ENCODE data around the gene PCBP3.
"Not testable (repeated sequence)": the region's sequence is repeated elsewhere in the genome, so short reads cannot be mapped to it uniquely, and the experiment has no call there.

The PCBP3 gene

DNA sequence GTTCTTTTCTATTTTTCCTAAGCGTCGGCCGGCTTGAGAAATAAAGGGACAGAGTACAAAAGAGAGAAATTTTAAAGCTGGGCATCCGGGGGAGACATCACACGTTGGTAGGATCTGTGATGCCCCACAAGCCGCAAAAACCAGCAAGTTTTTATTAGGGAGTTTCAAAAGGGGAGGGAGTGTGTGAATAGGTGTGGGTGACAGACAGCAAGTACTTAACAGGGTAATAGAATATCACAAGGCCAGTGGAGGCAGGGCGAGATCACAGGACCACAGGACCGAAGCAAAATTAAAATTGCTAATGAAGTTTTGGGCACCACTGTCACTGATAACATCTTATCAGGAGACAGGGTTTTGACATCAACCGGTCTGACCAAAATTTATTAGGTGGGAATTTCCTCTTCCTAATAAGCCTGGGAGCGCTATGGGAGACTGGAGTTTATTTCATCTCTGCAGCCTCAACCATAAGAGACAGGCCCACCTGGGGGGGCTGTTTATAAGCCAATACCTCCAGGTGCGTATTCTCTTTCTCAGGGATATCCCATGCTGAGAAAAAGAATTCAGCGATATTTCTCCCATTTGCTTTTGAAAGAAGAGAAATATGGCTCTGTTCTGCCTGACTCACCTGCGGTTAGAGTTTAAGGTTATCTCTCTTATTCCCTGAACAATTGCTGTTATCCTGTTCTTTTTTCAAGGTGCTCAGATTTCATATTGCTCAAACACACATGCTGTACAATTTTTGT, 332.3 kb downstream of the PCBP3 start:
- not testable (repeated sequence) for FAIRE-seq

DNA sequence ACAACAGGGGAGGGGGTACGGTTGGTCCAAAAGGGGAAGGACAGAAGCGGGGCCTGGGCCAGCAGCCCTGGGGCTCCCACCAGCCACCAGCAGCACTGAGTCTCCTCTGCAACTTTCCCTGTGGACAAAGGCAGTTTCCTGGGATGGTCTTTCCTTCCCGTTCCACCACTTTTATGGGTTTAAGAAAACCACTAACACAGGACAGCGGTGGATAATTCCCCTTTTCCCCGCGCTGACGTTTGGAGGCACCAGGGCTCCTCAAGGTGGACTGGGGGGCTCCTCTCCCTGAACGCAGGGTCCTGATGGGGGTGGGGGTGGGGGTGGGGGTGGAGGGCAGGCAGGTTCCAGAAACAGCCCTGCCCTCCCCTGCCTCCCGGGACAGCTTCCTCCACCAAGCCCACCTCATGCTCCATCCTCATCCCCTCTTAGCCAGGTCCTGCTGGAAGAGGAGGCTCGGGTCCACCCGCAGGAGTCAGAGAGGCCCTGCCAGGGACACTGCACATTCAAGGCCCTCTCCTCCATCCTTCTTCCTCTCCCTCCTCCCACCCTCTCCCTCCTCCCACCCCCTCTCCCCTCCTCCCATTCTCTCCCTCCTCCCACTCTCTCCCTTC, 333.3 kb downstream of the PCBP3 start:
- no peak for FAIRE-seq

DNA sequence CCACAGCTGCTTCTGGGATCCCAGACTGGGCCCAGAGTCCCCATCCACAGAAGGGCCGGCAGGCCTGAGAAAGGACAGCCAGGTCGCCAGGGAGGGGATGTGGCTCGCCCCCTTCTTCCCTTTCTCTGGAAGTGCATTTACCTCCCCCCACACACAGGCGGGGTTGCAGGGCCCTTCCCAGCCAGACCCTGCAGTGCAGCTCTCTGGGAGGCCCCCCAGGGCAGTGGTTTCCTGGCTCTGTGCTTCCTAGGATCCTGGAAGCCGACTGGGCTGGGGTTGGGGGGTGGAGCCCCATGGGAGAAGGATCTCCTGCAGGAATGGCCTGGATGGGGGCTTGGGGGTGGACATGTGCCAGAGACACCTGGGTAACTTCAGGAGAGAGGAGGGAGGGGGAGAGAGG, 333.9 kb downstream of the PCBP3 start:
- FAIRE-seq = no peak

DNA sequence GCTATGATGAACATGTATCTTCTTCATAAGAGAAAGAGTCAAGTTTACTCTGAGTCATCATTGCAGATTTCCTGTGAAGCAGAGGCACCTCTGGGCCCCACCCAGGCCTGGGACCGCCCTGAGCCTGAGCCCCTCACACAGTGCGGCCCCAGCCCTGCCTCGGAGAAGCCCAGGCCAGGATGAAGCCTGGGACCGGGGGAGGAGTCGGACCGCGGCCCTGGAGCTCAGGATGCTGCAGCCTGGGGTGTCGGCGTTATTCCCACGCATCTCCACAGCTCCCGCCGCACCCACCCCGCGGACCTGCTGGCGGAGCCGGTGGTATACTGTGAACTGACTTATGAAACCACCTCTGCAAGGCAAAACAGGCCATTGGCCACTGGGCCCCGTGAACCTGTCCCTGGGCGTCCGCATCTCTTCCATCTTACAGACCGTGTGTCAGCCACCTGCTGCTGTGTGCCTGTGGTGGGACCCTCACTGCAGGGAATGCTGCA, 335.7 kb downstream of the PCBP3 start:
- no peak for FAIRE-seq

DNA sequence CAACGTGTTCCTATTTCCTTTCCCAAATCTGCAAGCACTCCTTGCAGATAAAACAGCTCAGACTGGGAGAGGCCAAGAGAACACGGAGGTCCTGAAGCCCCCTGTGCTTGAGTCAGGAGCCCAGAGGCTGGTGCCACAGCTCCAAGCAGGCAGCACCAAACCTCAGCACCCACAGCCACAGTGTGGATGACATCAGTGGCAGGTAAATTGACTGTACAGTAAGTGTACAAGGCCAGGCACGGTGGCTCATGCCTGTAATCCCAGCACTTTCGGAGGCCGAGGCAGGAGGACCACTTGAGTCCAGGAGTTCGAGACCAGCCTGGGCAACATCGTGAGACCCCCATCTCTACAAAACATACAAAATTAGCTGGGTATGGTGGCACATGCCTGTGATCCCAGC, 336.1 kb downstream of the PCBP3 start:
- no peak for FAIRE-seq

DNA sequence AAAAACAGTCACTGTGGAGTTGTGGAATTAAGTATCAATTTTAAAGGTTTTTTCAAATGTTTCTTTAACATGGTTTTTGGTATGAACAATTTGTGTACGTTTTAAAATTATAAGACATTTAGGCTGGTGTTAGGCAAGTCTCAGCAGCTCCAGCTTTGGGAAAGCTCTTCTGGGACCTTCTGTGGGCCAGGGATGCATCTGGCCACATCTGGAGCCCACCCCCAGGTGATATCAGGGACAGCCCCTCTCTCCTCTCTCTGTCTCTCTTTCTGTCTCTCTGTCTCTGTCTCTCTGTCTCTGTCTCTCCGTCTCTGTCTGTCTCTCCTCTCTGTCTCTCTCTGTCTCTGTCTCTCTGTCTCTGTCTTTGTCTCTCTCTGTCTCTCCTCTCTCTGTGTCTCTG, 336.7 kb downstream of the PCBP3 start:
- no peak for FAIRE-seq

DNA sequence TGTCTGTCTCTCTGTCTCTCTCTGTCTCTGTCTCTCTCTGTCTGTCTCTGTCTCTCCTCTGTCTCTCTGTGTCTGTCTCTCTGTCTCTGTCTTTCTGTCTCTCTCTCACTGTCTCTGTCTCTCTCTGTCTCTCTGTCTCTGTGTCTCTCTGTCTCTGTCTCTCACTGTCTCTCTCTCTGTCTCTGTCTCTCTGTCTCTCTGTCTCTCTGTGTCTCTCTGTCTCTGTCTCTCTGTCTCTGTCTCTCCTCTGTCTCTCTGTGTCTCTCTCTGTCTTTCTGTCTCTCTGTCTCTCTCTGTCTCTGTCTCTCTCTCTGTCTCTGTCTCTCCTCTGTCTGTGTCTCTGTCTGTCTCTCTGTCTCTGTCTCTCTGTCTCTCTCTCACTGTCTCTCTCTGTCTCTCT, 337.2 kb downstream of the PCBP3 start:
- no peak for FAIRE-seq

DNA sequence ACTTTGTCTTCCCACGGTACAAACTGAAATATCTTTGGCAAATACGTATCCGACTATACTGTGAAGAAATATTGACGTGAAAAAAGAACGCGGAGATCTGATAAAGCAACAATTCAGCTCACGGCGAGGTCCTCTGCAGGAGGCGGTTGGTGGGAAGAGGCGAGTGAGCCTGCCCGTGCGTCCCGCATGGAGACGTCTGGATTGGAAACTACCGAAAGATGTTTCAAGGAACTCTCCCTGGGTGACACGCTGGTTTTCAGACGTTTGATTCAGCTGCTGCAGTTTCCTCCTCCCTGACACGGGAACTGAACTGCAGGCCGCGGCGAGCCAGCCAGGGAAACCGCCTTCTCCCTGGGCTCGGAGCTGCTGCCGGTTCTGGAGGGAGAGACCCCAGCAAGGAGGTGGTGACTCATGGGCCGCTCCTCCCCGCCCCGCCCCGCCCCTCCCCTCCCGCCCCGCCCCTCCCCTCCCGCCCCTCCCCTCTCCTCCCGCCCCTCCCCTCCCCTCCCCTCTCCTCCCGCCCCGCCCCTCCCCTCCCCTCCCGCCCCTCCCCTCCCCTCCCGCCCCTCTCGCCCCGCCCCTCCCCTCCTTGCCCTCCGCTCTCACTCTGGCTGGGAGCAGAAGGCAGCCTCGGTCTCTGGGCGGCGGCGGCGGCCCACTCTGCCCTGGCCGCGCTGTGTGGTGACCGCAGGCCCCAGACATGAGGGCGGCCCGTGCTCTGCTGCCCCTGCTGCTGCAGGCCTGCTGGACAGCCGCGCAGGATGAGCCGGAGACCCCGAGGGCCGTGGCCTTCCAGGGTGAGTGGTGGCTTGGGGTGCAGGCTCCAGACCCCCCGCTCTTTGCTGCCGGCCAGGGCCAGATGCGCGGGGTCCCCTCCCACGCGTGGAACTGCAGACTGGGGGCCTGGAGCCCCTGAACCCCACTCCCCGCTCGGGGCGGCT, 337.9 kb downstream of the PCBP3 start, which contains the start of gene COL6A1:
Gene COL6A1 (plus strand): TSS at position 620 of the 941 bp plus-strand sequence. CDS start 81 bp downstream, at position 701.
- no peak for FAIRE-seq

DNA sequence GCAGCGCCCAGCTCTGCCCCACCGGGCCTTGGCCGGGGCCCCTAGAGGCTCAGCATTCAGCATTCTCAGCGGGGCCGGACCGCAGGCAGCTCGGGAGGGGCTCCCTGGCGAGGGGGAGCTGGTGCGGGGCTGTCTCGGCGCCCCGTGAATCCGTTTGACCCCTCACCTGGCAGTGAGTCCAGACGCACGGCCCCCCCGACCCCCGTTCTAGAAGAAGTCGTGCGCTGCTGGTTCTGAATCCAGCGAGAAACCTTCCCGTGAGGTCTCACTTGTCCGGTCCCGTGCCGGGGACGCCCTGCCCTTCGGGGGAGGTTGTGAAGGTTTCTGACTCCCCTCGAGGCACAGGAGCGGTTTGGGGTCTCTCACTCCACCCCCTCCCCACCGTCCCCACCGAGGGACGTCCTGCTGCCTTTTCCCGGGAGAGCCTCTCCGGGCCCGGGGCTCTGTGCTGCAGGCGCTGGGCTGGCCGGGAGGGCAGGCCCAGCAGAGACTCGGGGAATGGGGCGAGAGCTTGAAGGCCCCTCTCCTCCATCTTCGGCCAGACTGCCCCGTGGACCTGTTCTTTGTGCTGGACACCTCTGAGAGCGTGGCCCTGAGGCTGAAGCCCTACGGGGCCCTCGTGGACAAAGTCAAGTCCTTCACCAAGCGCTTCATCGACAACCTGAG, 338.7 kb downstream of the PCBP3 start:
- FAIRE-seq = no peak

DNA sequence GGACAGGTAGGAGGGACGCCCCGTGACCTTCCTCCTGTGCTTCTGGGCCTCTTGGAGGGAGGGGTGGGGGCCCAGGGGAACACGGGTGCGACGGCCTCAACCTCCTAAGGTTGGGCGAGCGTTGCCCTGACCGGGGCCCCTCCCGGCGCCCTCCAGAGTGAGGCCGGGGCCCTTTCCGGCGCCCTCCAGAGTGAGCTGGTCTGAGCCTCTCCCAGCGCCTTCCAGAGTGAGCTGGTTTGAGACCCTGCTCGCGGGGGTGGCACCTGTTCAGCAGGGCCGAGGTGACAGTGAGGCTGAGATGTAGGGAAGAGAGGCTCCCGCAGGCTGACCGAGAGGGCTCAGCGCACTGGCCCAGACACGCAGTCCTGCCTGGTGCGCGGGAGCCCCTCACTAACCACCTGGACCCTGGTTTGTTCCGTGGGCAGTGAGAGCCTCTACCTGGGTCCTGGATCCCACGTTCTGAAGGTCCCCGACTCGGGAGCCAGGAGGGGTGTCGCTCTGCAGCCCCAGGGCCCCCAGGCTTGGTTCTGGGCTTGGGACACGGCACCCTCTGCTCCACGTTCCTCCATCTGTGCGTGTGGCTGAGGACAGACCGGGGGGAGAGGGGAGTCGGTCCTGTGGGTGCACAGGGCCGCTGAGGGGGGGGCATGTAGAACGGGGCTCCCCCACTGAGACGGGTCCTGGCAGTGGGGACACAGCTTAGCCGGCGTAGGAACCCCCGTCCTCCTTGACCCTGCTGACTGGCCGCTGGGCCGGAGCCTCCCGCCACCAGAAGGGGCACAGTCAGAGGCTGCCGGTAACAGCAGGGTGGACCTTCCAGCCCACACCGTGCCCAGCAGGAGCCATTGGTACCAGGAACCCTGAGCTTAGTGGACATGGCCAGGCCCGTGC, 339.5 kb downstream of the PCBP3 start:
- no peak for FAIRE-seq

DNA sequence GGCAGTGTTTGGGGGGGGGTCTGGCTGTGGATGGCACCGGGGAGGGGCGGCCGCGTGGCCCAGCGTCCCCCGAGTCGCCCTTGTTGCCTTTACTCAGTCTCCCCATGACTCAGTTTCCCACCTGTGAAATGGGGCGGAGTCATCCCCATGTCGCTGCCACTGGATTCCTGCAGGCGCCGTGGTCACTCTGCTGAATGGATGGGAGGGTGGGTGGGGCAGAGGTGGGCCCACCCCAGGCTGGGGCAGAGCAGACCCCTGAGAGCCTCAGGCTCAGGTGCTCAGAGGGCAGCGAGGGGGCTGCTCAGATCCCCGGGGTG, 340.1 kb downstream of the PCBP3 start:
- no peak for FAIRE-seq

DNA sequence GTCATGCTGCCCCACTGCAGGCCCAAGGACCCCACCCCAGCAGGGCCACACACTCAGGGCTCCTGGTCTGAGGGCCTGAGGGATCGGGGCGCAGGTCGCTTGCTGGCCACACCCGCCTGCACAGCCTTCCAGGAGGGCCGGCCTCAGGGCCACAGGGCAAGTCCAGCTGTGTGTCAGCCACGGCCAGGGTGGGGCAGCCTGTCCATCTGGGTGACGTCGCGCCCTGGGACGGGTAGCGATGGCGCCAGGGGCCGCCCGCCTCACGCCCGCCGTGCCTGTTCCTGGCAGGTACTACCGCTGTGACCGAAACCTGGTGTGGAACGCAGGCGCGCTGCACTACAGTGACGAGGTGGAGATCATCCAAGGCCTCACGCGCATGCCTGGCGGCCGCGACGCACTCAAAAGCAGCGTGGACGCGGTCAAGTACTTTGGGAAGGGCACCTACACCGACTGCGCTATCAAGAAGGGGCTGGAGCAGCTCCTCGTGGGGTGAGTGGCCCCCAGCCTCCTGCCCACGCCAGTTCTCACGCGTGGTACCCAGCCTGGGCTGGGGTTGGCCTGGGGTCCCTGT, 340.5 kb downstream of the PCBP3 start:
- FAIRE-seq = no peak

DNA sequence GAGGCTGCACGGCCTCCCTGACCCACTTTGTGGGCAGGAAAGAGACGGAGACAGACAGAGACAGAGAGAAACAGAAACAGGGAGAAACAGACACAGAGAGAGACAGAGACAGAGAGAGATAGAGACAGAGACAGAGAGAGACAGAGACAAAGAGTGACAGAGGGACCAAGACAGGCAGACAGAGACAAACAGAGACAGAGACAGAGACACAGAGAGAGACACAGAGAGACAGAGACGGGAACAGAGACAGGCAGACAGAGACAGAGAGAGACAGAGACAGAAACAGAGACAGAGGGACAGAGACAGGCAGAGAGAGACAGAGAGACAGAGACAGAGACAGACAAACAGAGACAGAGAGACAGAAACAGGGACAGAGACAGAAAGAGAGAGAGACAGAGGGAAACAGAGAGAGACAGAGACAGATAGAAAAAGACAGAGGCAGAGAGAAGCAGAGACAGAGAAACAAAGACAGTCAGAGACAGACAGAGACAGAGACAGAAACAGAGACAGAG, 341.1 kb downstream of the PCBP3 start:
- no peak for FAIRE-seq

DNA sequence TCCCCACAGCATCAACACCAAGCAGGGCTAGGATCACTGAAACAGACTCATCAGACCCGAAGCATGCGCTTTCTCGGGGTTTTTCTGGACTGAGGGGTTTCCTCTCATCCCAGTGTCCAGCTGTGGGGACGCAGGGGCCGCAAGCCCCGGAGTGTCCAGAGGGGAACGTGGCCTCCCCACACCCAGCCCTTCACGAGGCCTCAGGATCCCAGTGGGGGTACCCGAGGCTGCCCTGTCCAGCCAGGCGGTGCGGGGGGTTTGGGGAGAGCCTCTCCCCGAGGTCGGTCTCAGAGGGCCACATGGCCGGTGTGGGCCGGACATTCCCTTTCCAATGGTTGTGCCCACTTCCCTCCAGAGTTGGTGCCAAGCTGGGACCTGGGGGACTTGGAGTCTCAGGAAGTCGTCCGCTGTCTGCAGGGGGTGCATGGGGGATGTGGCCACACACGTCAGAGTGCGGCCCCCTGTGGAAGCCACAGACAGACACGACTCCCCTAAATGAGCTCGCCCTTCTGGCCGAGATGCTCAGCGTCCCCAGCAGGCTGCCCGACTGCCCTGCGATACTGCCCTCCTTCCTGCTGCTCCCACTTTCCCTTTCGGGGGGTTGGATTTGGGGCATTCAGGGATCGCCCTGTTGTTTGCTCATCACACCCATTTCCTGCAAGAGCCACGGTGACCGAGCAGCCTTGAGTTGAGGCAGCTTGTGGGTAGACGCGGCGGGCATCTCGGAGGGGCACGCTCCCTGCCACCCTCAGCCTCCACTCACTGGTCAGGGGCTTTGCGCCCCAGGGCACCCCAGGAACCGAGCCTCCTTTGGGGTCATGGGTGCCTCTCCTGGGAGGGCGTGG, 342.2 kb downstream of the PCBP3 start:
- FAIRE-seq = no peak

DNA sequence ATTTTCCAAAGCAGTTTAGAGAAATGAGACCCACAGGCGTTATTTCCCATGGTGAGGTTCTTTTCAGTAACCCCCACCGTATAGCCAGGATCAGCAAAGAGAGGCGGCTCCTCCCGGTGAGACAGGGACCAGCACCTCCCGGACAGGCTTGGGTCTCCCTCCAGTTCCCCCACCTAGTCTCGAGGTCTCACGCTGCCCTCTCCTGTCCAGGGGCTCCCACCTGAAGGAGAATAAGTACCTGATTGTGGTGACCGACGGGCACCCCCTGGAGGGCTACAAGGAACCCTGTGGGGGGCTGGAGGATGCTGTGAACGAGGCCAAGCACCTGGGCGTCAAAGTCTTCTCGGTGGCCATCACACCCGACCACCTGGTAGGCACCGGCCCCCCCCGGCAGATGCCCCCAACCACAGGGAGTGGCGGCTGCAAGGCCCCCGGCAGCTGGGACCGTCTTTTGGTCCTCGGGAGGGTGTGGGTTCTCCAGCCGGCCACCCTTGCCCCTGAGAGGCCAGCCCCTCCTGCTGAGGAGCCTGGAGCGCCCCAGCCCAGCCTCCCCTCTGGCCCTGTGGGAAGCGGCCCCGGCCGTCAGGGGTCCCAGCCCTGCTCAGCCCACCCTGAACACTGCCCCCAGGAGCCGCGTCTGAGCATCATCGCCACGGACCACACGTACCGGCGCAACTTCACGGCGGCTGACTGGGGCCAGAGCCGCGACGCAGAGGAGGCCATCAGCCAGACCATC, 343.0 kb downstream of the PCBP3 start:
- FAIRE-seq = no peak

DNA sequence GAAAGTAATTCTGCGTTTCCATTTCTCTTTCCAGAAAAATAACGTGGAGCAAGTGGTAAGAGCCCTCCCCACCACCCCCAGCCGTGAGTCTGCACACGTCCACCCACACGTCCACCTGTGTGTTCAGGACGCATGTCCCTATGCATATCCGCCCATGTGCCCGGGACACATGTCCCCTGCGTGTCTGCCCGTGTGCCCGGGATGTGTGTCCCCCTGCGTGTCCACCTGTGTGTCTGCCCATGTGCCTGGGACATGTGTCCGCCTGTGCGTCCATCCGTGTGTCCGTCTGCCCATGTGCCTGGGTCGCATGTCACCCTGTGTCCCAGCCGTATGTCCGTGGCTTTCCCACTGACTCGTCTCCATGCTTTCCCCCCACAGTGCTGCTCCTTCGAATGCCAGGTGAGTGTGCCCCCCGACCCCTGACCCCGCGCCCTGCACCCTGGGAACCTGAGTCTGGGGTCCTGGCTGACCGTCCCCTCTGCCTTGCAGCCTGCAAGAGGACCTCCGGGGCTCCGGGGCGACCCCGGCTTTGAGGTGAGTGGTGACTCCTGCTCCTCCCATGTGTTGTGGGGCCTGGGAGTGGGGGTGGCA, 343.7 kb downstream of the PCBP3 start:
- FAIRE-seq = no peak

DNA sequence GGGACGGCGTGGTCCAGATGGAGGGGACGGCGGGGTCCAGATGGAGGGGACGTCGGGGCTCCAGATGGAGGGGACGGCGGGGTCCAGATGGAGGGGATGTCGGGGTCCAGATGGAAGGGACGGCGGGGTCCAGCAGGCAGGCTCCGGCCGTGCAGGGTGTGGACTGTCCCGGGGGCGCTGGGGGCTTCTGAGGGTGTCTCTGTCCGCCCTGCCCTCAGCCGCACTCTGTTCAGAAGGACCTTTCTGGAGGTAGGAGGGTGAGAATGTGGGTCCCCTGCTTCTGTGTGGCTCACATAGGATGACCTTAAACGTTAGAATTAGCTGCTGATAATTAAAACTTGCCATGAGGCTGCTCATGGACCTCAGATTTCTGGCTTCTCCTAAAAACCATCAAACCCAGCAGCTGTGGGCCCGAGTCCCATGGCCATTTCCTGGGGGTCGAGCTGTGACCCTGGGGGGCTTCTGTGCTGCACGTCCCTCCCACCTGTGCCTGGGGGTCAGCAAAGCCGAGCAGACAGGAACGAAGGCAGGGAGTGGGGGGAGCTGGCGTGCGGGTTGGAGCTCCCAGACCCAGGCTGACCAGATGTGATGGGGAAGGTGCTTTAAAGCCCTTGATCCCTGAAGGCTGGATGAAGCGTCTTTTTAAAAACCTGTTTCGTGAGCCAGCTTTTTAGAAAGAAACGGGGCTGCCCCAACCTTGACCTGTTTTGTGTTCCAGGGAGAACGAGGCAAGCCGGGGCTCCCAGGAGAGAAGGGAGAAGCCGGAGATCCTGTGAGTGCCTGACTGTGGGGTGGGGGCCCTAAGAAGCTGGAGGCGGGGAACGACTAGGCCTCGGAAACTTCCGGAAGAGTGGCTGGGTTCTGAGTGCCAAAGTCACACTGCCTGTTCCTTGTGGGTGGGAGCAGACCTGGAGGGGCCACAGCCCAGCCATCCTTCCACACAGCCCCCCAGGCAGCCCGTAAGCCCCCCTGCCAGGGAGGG, 345.1 kb downstream of the PCBP3 start:
- no peak for FAIRE-seq

Data from islet of Langerhans (tissue), 1 donor.